GM18870 (cell line): ENCODE data around the gene CCDC201.
"Not testable (repeated sequence)": the region's sequence is repeated elsewhere in the genome, so short reads cannot be mapped to it uniquely, and the experiment has no call there.

Experiments used
- ATAC-seq: cut with Tn5 transposase; IDR thresholded peaks from one replicate; pipeline ENCODE4 v1.9.1; 2021; ENCODE audit warnings: moderate library complexity; ENCODE audit not compliant: unreplicated experiment

CCDC201 gene

GRCh38 chr7:45817913-45818312 lies 55.0 kb downstream of the CCDC201 start:
- not testable (repeated sequence) for ATAC-seq

- ATAC-seq = not testable (repeated sequence)
Observed at GRCh38 chr7:45817016-45817415, 55.9 kb downstream of the CCDC201 start.

GRCh38 chr7:45814216-45815118 lies 58.4 kb downstream of the CCDC201 start:
- ATAC-seq = not testable (repeated sequence)

DNA sequence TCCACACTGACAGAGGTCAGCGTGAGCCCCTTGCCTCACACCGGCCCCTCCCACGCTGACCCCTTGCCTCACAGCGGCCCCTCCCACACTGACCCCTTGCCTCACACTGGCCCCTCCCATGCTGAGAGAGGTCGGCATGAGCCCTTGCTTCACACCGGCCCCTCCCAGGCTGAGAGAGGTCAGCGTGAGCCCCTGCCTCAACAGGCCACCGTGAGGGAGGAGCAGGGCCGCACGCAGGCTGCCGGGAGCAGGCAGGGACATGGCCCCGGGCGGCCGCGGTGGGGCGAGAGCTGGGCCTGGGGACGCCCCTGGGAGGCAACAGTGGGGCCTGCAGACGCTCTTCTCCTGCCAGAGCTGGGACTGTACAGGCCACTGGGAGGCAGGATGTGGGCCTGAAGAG lies 59.1 kb downstream of the CCDC201 start:
- ATAC-seq = not testable (repeated sequence)

GRCh38 chr7:45812946-45813345 lies 59.9 kb downstream of the CCDC201 start:
- ATAC-seq = no peak

DNA sequence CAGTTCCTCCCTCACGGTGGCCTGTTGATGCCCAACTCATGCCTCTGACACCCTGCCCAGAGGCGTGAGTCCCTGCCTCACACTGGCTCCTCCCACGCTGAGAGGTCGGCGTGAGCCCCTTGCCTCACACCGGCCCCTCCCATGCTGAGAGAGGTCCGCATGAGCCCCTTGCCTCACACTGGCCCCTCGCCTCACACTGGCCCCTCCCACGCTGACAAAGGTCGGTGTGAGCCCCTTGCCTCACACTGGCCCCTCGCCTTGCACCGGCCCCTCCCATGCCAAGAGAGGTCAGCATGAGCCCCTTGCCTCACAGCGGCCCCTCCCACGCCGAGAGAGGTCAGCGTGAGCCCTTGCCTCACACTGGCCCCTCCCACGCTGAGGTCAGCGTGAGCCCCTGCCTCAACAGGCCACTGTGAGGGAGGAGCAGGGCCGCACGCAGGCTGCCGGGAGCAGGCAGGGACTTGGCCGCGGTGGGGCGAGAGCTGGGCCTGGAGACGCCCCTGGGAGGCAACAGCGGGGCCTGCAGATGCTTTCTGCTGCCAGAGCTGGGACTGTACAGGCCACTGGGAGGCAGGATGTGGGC lies 61.1 kb downstream of the CCDC201 start:
- ATAC-seq = not testable (repeated sequence)

- ATAC-seq = not testable (repeated sequence)
Observed at GRCh38 chr7:45810451-45811005, 62.4 kb downstream of the CCDC201 start.
